Retinal pigment epithelial cell (primary cell): ENCODE data around the gene GLT1D1.

ENCODE experiments used
- DNase-seq: peaks from one replicate; pipeline ENCODE4 v3.0.0-alpha.2; 2010; ENCODE audit warnings: low read depth
- H3K4me3 ChIP-seq: 2 replicates; pipeline ENCODE4 v1.5.1; 2011; ENCODE audit warnings: mild to moderate bottlenecking, low read length, control low read depth, moderate library complexity
- TF ChIP-seq, protein P1 (sequence below): conservative IDR thresholded peaks from 2 replicates; pipeline ENCODE4 v1.5.1; 2011; ENCODE audit warnings: low read depth, low read length, control low read depth, inconsistent platforms

Gene GLT1D1

DNA sequence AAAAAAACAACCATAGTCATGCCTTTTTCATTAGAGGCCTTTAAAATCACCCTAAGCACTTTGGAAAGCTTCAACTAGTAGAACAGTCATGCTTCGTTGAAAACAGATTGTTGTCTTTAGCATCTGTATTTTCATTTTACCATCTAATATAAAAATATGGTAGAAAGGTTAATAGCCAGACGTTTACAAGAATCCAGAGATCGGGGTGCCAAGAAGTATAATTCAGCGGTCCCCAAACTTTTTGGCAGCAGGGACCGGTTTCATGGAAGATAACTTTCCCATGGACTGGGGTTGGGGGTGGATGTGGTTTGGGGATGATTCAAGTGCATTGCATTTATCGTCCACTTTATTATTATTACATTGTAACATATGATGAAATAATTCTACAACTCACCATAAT lies 138.4 kb downstream of the GLT1D1 start:
- TF ChIP-seq, protein P1, sequence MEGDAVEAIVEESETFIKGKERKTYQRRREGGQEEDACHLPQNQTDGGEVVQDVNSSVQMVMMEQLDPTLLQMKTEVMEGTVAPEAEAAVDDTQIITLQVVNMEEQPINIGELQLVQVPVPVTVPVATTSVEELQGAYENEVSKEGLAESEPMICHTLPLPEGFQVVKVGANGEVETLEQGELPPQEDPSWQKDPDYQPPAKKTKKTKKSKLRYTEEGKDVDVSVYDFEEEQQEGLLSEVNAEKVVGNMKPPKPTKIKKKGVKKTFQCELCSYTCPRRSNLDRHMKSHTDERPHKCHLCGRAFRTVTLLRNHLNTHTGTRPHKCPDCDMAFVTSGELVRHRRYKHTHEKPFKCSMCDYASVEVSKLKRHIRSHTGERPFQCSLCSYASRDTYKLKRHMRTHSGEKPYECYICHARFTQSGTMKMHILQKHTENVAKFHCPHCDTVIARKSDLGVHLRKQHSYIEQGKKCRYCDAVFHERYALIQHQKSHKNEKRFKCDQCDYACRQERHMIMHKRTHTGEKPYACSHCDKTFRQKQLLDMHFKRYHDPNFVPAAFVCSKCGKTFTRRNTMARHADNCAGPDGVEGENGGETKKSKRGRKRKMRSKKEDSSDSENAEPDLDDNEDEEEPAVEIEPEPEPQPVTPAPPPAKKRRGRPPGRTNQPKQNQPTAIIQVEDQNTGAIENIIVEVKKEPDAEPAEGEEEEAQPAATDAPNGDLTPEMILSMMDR: no peak
- no peak overlapping the region for H3K4me3 ChIP-seq
- no peak for DNase-seq

DNA sequence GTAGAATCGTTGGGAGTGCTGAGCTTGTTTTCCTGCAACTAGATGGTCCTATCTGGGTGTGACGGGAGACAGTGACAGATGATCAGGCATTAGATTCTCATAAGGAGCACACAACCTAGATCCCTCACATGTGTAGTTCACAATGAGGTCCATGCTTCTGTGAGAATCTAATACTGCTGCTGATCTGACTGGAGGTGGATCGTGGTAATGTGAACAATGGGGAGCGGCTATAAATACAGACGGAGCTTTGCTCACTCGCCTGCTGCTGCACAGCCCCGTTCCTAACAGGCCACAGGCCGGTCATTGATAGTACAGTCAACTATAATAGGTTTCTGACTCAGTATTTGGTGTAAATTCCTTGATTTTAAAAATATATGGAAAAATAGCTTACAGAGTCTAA lies 138.8 kb downstream of the GLT1D1 start:
- DNase-seq: no peak
- TF ChIP-seq, protein P1: no peak
- no peak overlapping the region for H3K4me3 ChIP-seq

DNA sequence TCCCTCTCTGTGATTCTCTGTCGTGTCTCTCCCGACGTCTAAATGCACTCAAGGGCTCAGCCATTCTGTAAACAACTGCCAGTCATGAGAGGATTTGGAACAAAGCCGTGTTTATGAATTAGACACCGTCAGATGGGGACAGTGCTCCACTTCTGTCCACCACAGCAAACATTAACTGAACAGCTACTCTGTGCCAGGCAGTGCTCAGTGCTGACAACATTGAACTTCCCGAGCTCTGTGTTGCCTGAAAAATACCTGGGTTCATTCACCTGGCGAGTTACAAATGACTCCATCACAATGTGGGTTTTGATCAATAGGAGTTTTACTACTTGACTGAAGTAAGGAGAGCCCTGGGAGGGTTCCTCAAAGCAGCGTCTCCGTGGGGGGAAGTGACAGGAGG lies 139.3 kb downstream of the GLT1D1 start:
- DNase-seq: no peak
- TF ChIP-seq, protein P1: no peak

DNA sequence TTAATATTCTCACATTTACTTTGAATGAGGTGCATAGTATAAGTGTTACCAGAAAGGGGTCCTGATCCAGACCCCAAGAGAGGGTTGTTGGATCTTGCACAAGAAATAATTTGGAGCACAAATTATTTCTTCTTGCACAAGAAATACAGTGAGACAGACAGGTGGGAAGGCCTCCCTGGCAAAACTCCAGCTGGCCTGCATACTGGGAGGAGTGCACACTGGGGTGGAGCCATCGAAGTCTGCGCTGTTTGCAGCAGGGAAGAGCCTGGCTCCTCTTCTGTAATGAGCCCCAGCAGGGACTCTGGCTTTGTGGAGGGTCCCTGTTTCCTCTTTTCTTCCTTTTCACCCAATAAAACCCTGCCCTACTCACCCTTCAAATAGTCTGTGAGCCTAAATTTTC lies 141.6 kb downstream of the GLT1D1 start:
- TF ChIP-seq, protein P1: no peak
- H3K4me3 ChIP-seq: no peak overlapping the region
- no peak for DNase-seq

More for the DNA sequence above, 139.3 kb downstream of the GLT1D1 start:
- no peak overlapping the region for H3K4me3 ChIP-seq

DNA sequence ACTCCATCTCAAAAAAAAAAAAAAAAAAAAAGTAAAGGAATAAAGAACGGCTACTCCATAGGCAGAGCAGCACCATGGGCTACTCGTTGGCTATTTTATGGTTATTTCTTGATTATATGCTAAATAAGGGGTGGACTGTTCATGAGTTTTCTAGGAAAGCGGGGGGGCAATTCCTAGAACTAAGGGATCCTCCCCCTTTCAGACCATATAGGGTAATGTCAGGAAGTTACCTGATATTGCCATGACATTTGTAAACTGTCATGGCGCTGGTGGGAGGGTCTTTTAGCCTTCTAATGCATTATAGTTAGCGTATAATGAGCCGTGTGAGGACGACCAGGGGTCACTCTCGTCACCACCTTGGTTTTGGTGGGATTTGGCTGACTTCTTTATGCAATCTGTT lies 142.3 kb downstream of the GLT1D1 start:
- TF ChIP-seq, protein P1: no peak
- H3K4me3 ChIP-seq: no peak overlapping the region
- no peak for DNase-seq

DNA sequence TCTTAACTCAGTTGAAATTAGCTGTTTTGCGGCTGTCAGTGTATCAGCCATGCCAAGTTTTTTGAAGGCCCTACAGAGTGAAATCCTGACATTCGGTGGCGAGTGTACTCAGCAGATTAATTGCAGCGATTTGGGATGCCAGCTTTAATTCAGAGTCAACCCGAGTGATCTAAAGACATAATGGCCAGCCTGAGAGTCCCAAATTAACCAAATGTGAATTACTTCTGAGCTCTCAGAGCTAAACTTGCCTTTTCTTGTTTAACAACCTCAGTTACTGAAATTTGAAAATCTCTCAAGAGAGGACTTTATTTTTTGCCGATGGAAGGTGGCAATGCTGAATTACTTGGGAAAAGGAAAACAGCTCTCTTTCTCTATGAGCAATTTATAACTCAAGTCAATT lies 148.5 kb downstream of the GLT1D1 start:
- no peak for DNase-seq
- TF ChIP-seq, protein P1: no peak
- H3K4me3 ChIP-seq: no peak overlapping the region

DNA sequence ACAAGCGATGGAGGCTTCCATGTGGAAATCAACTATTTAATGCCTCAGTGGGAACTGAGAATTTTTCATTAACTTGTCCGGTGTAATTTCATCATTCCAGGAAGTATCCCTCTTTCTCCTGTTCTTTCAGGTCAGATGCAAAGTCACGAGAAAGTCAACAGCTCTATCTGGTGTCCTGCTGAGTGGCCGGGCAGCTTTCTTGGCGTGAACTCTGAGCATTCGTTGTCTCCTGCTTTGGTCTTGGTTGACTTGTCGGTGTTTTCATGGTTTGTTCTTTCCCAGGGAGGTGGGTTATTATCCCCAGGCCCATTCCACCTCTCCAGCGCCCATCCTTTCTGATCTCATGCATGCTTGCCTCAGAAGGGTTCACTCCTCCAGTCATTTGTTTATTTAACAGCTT lies 149.1 kb downstream of the GLT1D1 start:
- no peak overlapping the region for H3K4me3 ChIP-seq
- DNase-seq: no peak
- TF ChIP-seq, protein P1: no peak
